DMS79 treated with DMSO at 0.1 percent for 48 hours (cell line): ENCODE results near the gene SOX12.
"Not testable (repeated sequence)": the region's sequence is repeated elsewhere in the genome, so short reads cannot be mapped to it uniquely, and the experiment has no call there.

Source experiments
- DNase-seq: peaks from one replicate; lab custom pipeline; 2025; lab: John Stamatoyannopoulos, UW

SOX12 gene

DNA sequence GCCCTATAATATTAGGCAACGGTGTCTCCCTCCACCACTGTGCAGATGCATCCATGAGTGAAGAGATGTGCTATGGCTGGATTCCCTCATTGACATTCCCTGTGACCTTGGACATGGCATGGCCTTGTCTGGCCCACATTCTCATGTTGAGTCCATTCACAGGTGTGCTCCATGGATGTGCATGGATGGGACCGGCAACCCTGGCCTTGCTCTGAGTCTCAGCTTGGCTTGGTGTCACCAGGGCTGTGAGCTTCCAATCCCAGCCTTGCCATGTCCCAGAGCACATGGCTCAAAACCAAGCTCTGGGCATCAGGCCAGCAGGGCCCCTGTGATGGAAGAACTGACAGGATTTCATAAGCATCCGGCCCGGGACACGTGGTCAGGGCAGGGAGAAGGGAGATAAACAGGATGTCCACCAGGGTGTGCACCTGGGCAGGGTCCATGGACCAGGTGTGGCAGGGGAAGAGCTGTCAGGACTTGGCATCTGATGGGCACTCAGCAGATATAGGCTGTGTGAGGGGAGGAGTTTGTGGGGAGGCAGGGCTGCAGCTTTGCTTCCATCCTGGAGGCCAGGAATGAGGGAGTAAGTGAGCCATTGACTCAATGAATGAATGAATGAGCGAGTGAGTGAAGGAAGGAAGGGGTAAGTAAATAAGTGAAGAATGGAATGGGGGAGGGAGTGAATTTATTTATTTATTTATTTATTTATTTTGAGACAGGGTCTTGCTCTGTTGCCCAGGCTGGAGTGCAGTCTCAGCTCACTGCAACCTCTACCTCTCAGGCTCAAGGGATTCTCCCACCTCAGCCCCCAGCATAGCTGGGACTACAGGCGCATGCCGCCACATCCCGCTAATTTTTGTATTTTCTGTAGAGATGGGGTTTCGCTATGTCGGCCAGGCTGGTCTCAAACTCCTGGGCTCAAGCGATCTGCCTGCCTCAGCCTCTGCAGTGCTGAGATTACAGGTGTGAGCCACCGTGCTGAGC is 37.2 kb downstream of the SOX12 start:
- DNase-seq: peak; percentile 73

DNA sequence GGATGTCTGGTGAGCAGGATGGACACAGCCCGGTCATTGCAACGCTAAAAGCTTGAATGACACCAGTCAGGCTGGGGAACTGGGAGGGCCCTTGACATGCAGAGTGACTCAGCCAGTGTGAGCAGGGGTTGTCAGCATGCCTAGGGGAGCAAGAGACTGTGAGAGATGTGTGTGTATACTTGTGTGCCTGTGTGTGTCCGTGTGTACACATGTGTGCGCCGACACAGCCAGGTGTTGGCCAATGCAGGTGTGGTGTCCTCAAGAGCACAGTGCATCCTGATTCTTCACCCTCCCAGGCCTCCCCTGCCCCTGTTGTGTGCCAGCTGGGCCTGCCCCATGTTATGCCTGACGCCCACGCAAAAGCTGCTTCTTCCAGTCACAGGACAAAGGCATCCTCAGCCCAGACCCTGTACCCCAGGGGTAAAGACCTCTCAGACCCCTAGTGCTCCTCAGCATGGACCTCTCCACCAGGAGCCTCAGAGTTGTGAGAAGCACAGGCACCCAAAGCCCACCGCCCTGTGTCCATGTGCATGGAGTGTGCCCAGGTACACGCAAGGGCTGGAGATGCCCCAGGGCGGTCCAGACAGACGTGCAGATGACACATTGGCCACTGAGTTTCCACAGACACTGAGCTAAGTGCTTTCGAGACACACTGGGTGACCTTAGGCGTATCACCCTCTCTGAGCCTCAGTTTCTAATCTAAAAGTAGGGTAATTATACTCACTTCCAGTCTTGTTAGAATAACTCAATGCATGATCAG is 38.1 kb downstream of the SOX12 start:
- no peak for DNase-seq

- DNase-seq: no peak
These were observed 39.8 kb downstream of the SOX12 start for GRCh38 chr20:364905-365794.

- DNase-seq: no peak
These were observed 40.8 kb downstream of the SOX12 start for GRCh38 chr20:366041-366718.

DNA sequence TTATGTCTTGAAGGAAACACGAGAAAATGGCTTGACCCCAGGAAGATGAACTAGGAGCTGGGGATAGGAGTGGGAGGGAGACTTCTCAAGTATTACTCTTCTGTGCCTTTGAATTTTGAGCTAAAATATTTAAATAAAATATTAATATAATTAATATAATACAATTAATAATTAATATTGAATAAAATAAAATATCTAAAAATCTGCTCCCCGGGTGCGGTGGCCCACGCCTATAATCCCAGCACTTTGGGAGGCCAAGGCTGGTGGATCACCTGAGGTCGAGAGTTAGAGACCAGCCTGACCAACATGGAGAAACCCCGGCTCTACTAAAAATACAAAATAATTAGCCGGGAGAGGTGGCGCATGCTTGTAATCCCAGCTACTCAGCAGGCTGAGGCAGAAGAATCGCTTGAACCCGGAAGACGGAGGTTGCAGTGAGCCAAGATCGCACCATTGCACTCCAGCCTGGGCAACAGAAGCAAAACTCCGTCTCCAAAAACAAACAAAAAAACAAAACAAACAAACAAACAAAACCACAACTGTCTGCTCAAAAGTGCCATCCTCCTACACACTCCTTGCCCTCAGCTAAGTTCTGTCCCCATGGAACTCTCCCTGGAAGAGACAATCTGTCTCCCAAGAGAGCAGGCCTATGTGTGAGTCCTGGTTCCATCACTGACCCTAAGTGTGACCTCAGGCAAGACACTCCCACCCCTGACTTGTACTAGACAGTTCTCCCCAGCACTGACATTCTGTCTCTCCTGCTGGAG is 41.5 kb downstream of the SOX12 start:
- DNase-seq: no peak

DNA sequence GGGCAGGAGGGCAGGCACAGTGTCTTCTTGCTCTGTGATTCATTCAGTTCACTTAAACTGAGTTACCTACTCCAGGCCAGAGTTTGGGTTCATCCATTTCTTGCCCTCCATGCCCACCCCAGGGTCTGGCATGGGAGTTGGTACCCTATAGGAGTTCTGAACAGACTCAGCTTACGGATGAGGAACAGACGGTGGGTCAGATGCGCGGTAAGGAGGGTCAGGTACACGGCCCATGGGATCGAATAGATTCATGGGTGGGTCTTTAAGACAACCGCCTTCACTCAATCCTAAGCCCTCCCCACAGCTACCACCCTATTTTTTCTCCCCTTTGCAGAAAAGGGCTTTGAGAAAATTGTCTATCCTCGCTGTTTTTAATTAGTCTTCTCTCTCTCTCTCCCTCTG is 42.1 kb downstream of the SOX12 start:
- no peak for DNase-seq

- no peak for DNase-seq
These were observed 43.6 kb downstream of the SOX12 start for GRCh38 chr20:368915-369314.

GRCh38 chr20:370151-370600 is 44.8 kb downstream of the SOX12 start:
- no peak for DNase-seq

DNA sequence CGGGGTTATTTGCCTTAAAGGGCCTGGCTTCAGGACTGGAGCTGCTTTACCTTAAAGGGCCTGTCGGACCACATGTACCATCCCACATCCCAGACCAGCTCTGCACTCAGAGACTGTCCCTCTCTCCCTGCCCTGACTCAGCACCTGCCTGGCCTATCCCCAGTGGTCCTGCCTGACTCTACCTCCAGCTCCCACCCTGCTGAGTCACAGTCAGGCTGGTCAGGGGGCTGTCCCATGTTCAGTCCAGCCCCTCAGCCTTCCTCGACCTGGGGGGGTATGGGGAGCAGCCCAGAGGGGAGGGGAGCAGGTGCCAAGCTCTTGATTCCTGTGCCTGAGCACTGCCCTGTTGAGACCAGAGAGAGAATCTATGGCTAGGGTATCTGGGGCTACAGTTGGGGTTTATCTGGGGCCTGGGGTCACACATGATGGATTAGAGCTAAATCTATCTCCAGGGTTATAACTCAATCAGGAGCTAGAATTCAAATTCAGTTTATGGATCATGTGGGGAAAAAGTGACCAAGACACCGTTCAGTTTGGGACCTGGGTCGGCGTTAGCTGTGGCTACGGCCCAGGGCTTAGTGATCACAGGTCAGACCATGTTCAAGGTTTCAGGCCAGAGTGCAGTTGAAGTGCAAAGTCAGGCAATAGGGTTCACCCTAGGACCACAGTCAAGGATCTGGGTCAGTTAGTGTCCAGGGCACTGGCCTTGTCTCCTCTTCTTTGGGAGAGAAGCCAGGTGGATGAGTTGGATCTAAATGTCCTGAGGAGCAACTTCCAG is 45.8 kb downstream of the SOX12 start:
- no peak for DNase-seq

DNA sequence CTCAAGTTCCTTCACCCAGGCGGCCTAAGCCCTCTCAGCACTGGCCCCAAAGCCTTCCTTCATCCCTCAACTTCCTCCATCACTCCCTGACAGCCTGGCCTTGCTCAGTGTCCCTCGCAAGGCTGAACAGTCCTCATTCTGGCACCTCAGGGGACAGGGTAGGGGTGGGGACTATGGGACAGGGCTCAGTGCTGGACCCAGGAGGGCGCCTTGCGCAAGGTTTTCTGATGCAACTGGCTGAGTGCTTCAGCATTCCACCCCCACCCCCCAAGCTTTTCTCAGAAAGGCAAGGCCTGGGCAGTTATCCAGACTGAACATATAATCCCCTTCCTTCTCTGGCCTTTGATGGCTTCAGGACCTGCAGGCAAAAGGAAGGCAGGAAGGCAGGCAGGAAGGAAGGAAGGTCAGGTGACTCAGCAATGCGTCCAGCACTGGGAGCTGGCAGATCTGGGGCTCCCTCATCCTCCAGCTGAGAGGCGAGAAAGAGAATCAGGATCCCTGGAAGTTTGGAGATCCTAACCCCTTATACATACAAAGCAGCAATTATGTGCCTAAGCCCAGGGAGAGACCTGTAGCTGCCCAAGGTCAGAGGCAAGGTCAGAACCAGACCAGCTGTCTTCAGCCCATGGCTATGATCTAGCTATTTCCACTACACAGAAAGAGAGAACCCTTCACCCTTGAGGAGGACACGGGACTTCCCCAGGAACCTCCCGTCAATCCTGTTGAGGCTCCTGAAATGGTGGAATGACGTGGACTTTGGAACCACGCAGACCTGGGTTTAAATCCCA is 46.6 kb downstream of the SOX12 start:
- no peak for DNase-seq

GRCh38 chr20:372543-373082 is 47.3 kb downstream of the SOX12 start:
- DNase-seq: not testable (repeated sequence)

GRCh38 chr20:373171-373890 is 48.0 kb downstream of the SOX12 start:
- no peak for DNase-seq

- no peak for DNase-seq
These were observed 50.0 kb downstream of the SOX12 start for GRCh38 chr20:375265-375889.

- DNase-seq: no peak
These were observed 50.7 kb downstream of the SOX12 start for GRCh38 chr20:376089-376488.

DNA sequence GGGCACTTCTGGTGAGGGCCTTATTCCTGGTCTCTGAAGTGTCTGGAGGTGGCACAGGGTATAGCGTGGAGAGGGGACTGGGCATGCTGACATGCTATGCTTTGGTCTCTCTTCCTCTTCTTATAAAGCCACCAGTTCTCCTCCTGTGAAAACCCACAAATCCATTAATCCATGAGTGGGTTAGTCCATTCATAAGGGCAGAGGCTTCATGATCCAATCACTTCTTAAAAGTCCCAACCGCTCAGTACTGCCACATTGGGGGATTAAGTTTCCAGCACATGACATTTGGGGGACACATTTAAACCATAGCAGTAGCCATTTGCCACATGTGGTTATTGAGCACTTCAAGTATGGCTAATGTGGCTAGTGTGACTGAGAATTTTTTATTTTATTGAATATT is 51.4 kb downstream of the SOX12 start:
- no peak for DNase-seq

DNA sequence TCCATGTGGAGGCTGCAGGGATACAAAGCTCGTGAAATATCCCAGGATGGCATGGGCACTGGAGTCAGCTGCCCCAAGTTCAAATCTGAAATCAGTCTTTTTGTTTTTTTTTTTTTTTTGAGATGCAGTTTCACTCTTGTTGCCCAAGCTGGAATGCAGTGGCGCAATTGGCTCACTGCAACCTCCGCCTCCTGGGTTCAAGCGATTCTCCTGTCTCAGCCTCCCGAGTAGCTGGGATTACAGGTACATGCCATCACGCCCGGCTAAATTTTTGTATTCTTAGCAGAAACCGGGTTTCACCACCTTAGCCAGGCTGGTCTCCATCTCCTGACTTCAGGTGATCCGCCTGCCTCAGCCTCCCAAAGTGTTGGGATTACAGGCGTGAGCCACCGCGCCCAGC is 52.2 kb downstream of the SOX12 start:
- not testable (repeated sequence) for DNase-seq

- no peak for DNase-seq
These were observed 53.6 kb downstream of the SOX12 start for GRCh38 chr20:378961-379336.
